AG20443 (cell line): ENCODE measurements around the gene BNC2.

ENCODE experiments used
- DNase-seq: peaks from one replicate; pipeline ENCODE4 v3.0.0; 2012; ENCODE audit warnings: low spot score, mixed read lengths

The BNC2 gene

DNA sequence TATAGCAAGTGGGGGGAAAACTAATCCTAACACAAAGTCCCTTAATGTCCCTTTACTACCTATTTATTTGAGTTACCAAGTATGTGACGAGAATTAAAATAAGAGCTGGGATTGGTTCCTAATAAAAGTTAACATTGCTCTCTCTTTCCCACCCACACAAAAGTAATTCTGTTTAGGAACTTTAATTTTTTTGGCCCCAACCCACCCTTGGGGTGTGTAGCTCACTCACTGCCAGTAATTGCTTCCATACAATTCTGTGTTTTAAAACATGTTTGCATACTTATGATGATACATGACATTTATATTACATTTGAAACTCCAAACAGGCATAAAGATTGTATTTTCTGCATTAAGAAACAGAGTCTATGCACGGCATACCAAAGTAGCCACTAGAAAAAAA is 106.5 kb downstream of the BNC2 start:
- no peak for DNase-seq

DNA sequence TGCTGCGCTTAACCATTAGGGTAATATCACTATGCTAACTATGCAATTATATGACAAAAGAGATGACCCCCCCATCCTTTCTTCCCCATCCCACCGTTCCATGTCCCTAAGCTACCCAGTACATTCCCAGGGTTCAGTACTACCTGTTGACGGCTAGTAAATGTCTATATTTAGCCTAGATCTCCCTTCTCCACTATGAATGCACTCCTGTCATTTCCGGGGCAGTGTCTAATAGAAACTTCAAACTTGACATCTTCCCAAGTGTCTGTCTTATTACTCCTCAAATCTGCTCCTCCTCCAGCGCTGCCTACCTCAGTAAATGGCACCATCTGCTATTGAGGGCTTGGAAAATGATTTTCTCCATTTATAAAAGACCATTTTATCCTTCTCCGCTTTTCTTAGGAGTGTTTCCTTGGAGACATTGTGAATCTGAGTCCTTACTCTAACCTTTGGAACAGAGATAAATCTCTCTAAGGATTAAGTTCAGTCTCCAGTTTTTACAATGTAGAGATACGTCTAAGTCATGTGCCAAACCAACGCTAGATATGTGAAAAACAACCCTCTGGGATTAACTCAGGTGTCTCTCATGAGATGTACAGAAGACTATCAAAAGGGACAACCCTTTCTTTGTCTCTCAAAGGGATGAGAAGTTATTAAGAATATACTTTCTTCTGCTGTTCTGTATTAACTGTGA is 114.9 kb downstream of the BNC2 start:
- DNase-seq: no peak

DNA sequence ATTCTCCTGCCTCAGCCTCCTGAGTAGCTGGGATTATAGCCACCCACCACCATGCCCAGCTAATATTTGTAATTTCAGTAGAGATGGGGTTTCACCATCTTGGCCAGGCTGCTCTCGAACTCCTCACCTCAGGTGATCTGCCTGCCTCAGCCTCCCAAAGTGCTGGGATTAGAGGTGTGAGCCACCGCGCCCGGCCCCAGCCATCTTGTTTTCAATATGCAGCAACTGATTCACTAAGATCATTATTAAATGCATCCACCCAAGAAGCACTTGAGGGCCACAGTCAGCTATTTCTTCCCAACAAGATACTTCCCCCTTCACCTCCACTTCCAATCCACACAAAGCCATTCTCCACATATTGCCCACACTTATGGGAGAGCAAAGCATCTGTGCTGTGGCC is 115.8 kb downstream of the BNC2 start:
- DNase-seq: no peak

DNA sequence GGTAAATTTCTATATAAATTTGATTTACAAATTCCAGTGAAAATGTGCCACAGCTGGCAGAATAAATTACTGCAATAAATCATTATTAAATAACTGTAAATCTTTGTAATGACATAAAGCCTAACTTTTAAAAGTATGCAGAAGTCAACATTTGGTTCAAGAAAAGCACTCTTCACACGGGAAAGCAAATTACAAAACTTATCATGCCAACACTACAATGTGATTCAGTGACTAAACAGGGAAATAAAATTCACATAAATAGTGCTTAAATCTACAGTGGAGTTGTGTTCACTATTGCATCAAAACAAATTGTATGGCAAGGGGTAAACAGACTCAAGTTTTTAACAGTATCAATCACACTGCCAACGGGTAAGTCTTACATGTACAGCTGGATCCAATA is 117.2 kb downstream of the BNC2 start:
- no peak for DNase-seq

DNA sequence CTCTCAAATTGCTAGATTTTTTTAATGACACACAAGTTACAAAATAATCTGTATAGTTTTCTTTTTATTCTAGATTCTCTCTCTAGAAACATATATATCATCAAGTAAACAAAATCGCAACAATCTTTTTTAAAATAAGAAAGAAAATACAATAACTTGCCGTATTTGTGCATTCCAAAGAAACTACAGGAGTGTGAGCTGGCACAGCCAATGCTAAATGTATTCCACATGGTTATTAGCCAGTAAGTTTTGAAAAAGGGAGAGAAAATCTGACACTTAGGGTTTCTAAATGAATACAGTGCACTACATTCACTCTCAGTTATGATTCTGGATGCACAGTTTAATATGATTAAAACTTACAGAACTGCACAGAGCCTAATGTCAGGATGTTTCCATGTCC is 117.9 kb downstream of the BNC2 start:
- DNase-seq: no peak

DNA sequence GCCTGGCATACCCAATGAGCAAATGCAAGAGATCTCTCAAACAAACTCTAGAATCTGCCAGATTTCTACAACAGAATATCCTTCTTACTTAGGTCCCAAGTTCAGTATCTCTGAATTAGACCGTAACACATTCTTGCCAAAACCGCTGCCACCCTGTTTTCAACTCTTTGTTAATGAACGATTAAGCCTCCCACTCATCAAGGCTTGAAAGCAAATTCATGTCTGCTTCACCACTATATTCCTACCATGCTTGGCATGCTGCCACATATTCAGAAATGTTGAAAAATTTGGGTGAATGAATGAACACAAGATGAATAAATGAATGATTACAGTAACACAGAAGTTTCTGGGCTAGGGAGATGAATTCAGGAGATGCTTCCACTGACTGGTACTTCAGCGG is 119.9 kb downstream of the BNC2 start:
- DNase-seq: no peak

DNA sequence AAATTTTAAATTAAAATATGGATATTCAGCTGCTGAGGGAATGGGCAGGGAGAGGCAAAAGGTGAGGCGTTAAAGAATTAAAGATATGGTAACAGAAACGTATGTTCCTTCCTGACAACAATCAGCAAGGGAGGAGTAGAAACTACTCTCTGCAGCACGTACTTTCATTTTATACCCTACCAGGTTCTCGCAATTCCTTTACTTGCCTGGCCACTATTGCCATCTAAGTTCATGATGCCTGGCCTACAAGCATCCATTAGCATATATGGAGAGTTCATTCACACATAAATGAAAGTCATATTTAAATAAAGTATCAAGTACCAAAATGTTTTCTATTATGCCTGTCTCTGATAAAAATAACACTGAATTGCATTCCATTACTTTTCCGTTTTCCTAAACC is 125.1 kb downstream of the BNC2 start:
- no peak for DNase-seq

DNA sequence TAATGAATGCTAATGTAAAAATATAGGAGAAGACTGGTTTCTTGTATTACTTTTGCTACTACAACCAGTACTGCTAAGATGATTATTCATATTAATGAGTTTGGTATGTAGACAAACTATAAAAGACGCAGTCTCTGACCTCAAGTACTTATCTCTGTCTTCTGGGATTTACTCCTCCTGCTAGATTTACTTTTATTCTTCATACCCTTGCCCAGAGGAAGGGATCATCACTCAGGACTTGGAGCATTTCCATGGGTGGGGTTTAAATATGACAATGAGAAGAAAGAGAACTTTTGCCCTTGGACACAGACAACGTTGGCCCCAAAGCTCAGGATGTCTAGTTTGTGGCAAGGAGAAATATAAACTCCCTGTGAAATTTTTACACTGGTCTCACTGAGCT is 126.1 kb downstream of the BNC2 start:
- DNase-seq: peak; percentile 26

DNA sequence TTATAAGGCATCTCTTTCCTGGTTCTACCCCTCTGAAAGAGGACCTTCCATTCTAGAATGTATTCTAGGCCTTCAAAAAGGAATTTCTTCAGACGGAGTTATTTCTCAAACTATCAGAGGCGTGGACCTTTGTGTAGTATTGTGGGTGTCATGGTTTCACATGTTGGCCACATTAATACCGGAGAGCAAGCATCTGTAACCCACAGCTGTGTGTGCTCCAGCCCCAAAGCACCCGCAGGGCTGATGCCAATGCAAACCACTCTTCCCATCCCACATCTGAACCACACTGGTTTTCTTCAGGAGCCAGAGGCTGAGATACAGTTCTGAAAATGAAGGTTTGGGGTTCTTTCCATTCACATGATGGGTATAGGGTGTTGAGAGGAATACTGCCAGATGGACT is 127.1 kb downstream of the BNC2 start:
- DNase-seq: no peak

DNA sequence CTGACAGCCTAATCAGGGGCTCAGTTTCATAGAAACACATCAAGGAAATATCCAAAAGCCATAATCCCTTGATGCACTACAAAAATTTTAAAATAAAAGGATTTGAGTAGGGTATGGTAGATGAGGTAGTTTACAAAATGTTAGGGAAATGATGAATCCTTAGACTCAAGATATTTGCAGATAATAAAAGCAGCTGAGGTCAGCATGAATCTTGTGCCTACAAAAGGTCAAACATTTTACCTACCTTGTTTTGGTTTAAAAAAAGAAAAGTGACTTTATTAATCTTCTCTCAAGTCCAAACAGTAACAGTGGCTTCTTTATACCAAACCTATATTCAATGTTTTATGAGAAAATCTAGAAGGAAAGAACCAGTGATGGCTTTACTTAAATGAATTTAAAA is 135.5 kb downstream of the BNC2 start:
- no peak for DNase-seq

DNA sequence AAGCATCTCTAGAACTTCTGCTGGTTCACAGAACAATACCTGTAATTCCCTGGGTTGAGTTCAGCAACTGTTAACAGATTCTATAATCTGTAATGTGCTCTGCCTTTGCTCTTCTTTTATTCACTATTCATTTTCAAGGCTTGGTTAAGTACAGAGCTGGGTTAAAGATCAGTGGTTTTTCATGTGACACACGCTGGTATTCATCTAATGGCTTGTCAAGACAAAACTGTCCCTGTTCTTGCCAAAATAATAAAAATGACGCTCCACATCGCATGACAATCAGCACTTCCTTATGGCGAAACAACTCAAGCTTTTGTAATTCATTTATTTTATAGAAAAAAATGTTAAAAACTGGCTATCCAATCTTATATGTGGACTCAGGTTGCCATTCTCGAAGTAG is 137.9 kb downstream of the BNC2 start:
- DNase-seq: no peak

DNA sequence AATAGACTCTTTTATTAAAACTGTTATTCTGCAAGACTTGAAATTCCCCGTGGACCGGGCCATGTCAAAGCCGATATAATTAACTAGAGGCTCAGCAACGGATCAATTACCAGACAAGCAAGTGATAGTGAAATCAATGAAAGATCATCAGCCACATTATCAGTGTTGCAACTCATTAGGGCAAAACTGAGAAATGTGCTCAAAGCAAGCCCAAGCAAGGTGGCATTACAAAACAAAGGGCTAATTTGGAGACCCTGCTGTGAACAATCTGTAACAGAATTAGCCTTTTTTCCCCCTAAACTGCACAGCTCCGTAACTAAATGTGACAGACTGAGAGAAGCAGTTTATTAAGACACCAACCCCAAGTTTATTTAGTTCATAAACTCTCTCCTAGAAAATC is 140.3 kb downstream of the BNC2 start:
- no peak for DNase-seq

DNA sequence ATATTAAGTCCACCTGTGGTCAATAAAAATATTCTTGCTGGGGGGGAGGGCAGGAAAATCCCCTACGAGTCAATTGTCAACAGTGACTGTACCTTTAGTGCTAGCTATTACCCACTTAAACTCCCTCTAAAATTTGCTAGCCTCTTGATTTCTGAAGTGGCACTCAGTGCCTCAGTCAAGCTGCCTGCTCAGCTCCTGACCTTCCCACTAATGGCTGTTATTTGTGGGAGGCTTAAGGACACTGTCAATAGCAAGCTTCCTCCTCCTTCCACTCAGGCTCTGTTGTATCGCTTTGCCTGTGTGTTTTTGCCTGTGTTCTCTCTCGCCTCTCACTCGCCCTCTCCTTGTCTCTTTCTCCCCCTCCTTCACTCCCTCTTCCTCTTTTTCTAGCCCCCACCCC is 140.8 kb downstream of the BNC2 start:
- DNase-seq: no peak

DNA sequence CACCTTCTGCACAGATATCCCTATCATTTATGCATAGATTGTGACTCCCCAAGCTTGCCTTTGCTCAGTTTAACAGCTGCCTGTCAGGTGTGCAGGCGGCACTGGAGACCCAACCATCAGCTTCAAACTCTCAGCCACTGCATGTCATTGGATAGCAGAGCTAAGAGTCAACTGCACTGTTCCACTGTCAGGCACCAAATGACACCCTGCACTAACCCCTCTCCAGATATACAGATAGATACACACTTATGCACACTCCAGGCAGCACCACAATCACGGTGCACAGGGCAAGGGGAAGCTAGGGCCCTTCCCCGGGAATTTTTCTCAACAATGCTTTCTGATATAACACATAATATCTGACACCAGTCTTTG is 142.3 kb downstream of the BNC2 start:
- no peak for DNase-seq

DNA sequence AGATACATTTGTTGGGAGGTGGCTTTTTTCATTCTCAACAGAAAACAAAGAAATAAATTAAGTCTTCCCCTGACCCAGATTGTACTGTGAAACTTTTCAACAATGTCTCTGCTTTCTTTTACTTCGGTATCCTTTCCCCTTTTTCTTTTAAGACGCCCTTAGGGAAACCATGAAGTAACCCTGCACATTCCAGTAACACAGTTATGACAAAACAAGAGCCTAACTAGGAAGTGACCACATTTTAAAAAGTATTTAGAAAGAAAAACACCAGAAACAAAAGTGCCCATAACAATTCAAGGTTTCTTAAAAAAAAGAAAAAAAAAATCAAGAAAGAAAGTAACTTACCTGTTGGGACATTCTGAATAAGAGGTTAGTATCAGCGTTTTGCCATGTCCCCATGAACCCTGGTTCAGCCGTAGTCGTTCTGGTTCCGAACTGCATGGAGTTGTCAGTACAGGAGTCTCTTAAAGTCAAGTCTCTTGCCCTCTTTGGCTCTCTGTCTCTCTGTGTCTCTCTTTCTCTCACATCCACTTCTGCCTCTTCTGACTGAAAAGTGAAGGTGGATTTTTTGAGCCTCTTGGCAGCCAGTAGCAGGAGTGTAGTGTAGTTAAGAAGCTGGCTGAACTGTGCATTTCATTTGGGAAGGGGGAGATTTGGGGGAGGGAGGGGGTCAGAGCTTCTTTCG is 142.9 kb downstream of the BNC2 start:
- DNase-seq: no peak

DNA sequence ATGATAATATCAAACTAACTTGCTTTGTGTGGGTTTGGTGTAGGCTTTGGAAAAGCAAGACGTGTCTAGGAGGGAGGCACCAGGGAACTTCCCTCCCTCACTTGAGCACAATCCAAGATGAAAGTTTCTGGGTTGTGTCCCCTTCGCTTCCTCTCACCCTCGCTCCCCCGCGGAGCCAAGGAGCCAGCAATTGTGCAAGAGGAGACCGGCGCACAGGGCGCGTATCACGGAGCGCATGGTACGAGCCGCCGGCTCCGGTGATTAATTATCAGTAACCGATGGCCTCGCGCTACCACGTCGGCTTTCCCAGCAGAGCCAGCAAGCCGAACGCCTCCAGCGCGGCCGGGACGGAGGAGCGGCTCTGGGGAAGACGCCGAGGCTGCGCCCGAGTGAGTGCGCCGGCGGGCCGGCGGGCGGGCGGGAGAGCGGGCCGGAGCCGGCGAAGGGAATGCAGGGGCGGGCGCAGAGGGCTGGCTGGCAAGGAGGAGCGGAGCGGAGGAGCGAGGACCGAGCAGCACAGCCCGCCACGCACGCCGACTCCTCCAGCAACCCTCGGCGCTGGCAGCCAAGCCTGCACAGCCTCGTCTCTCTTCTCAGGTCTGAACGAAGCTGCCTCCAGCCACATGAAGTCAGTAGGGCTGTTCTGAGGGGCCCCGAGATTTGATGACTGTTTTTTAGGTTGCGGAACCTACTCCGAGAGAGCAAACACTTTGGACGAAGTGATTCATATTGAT is 143.6 kb downstream of the BNC2 start:
- peak; percentile 86 for DNase-seq

DNA sequence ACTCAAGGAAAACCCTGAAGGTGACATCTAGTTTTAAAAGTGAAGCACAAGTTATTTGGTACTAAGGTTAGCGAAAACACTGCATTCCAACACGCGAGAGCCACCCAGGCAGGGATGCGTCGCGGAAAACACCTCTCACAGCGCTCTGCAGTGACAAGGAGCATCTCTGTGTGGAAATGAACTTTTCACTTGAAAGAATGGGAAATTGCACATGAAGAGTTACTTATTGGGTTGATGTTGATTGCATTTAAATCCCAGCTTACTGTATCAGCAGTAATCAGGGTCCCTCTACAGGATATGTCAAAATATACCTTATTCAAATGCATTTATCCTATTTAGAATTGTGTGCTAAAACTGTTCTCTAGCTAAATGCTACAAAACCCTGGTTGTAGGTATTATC is 144.4 kb downstream of the BNC2 start:
- no peak for DNase-seq

DNA sequence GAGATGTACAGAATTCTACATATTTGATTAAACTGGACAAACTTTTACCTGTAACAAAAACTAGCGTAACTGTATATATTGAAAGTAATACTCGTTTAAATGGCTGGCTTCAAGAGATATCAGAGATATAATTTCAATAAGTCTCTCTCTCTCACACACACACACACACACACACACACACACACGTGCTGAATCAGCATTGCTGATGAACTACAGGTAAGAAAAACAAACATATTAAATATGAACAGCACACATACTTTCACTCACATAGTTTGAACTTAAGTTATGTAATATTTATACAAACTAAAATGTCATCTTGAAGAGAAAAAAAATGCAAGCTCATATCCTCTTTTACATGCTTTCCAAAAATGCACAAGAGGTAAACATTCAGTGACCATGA is 145.4 kb downstream of the BNC2 start:
- no peak for DNase-seq

DNA sequence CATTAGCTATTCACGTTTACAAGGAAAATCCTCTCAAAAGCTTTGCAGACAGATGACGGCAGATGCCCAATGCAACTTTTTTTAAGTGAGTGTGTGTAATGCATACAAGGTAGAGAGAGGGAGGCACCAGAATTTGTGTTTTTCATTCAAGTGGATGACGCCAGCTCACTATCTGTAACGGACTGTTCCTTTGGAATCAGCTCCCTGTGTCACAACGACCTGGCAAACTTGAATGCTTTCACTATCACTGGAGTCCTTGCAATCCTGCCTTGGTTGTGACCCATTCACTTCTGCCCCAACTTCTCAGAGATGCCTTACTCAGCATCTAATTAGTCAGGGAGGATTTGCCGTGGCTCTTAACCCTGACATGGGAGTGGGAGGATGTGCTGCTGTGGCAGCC is 148.5 kb downstream of the BNC2 start:
- peak; percentile 36 for DNase-seq

DNA sequence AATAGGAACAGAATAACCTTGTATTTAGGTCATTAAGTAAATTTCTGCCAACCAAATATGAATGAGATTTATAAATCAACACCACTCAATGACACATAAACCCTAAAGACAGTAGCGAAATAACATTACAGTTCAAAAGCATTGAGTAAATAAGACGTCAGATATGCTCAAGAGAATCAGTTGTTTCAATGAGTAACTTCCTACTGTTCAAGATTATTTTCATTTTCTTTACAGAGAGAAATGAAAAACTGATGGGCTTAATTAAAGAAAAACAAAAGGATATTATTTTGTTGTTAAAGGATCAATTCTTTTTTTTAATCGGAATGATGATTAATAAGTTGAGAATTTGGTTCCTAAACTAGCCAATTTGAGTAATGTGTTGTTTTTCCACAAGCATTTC is 150.1 kb downstream of the BNC2 start:
- no peak for DNase-seq

DNA sequence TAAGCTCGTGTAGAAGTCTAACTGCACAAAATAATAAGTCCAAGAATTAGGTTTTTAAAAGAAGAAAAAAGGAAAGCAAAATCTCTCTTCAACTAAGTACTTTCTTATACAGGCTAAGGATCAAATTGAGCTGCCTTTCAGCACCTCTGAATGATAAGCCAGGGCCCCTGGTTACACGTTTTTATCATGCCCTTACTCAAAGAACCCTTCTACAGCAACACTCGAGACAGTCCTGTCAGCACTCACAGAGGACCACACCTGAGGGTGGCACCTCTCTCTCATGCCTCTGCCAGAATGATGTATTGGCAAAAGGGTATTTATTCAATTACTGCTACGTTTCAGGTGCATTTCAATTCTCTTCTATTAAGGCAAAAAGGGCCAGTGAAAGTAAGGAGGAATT is 150.5 kb downstream of the BNC2 start:
- no peak for DNase-seq

DNA sequence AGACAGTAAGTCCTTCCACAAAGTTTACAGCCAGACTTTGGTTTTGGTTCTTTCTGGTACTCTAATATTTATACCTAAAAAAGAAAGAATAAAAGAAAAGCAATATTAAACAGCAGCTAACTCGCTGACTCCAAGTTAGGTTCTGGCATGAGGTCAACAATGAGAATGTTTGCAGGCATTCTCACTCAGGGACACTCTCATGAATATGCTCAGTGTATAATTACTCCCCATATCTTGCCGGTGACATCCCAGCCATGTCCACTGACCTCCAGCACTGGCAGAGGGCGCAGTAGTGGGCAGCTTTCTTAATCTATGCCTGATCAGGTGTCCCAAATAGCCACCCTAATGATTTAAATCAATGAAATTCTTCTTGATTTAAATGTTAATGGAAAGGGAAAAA is 151.5 kb downstream of the BNC2 start:
- no peak for DNase-seq

DNA sequence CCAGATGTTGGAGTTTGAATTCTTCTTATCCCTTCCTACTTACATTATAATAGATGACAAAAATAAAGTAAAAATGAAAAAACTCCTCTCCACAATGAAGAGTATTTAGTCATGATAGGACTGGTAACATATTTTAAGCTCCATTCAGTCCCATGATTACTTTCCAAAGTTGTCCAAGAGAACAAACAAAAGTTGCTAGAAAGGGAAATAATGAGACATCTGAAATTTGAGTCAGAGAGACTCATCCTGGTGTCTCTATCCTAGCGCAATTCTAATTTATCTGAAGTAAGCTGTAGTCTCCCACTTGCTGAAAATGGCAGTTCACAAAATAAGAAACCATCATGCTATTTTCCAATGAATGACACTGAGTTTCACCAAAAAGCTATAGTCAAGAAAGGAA is 152.2 kb downstream of the BNC2 start:
- DNase-seq: peak; percentile 23

DNA sequence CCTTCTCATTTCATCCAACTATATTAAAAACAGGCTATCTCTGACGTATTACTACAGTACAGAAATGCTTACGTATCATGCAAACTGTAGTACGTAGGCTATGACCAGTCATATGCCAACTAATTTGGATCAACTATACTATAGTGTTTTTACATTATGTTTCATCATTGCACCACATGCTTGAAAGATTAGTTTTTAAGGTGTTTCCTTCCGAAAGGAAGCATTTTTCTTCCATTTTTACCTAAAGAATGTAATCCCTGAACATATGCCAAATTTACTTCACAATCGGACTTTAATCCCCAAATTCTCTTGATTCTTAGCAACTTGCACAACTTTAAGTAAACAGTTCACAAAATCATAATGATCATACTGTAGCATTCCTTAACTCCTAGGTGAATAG is 153.9 kb downstream of the BNC2 start:
- DNase-seq: no peak
